A549 treated with dexamethasone at 1 μM for 4 hours (cell line): ENCODE measurements around the gene NXN. TPM values are rescaled to one million over a fixed set of nuclear protein-coding genes. Genes with fewer than 3 reads are reported as not detected.

Experiments used
- total RNA-seq: library from RNA; stranded (reverse); fragments of 200-300 nt; extraction: Qiagen RNA extraction; gene quantifications from 5 replicates; pipeline ENCODE4 v1.2.3, GENCODE V29; 2022

Gene NXN
- total RNA-seq = 20.0 to 27.7 TPM (median 26.7 TPM) in 5 replicates

DNA sequence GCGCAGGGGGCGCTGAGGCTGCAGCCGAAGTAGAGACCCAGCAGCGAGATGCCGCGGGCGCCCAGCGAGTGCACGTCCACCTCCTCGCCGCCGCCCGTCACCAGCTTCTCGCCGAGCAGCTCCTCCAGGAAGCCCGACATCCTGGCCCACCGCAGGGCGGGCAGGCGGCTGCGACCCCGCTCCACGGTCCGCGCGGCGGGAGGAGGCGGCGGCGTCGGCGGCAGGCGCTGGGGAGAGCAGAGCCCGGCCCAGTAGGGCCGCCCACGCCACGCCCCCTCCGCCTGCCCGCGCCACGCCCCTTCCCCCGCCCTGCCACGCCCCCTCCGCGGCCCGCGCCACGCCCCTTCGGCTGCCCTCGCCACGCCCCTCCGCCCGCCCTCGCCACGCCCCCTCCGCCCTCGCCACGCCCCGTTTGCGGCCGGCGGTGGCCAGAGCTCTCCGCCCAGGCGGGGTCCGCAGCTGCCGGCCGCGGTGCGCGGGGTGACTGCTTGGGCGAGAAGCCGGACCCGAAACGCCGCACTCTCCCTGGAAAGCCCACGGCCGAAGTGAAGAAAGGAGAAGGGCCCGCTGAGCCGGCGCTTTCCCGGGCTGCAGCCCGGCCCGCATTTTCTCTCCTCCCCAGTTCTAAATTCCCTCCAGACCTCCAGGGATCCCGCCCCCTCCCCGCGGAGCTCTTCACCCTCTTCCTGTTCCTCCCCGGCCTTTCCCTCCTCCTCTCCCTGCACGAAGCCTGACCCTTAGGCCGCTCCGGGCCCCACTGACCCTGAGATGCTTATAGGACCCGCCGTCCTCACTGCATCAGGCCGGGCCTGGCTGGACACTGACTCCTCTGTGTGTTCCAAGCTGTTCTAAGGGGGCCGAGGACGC, at the start of gene NXN:
NXN (minus strand) TSS at position 238 of the 867 bp plus-strand sequence.

DNA sequence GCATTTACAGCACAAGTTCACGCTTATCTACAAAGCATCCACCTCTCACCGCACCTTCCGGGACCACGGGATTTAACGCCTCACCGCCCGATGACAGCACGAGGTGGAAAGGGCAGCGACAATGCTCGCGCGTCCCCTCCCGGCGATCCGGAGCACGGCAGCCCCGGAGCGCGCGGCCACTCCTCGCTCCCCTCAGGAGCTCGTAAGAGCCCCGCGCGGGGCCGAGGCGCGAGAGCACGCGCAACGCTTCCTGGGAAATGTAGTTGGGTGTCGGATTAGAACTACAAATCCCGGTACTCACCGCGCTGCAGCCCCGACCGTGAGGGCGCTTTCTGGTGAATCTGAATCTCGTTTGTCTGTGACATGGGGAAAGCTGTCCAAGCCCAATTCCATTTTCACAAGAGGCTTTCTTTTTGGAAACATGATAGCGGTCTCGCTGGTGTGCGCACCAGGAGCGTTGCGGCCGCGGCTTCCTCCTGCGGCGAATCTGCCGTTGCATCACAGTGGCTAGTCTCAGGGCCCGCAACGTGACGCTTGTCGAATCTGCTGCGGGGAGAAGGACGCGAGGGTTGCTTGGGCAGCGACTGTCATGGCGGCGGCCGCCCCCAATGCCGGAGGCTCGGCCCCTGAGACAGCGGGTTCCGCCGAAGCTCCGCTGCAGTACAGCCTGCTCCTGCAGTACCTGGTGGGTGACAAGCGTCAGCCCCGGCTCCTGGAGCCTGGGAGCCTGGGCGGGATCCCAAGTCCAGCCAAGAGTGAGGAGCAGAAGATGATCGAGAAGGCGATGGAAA, 17.2 kb upstream of the NXN start, which contains the start of gene TIMM22:
TIMM22 (plus strand) TSS at position 576 of the 791 bp plus-strand sequence; CDS start at position 590, 14 bp downstream.

DNA sequence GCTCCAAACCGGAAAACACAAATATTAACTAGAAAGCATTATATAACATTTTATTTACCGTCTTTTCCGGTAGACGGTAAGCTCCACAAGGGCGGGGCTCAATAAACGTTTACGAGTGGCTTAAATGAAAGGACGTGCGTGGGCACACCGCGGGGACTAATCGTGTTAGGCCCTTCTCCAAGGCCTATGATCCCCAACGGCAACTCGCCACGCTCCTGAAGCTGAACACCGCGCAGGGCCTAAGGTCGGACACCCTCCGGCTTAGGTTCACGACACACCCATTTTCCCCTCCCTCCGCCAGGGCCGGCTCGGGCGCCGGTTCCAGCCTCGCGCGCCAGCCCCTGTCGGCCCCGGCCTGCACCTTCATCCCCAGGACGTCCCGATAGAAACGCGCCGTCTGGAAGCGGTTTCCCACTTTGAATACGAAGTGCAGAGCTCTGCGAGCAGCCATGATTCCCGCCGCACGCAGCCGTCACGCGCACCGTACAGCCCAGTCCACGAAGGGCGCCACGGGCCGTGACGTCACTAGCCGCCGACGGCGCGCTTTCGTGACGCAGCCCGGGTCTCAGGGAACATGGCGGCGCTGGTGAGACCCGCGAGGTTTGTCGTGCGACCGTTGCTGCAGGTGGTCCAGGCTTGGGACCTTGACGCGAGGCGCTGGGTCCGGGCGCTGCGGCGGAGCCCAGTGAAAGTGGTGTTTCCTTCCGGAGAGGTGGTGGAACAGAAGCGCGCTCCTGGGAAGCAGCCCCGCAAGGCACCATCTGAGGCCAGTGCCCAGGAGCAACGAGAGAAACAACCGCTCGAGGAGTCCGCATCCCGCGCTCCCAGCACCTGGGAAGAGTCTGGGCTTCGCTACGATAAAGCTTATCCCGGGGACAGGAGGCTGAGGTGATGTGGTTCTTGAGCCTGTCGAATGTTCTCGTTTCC, 197.5 kb downstream of the NXN start, which contains the start of the genes GLOD4 and MRM3:
GLOD4 (minus strand) TSS at position 476 of the 927 bp plus-strand sequence; CDS start at position 451, 25 bp downstream.
MRM3 (plus strand) TSS at position 549 of the 927 bp plus-strand sequence; CDS start at position 575, 26 bp downstream.

GRCh38 chr17:752002-752619, 227.5 kb downstream of the NXN start, which contains the start of gene GEMIN4:
TSS of gene GEMIN4 (minus strand) at chr17:752264. CDS start at chr17:752142, 122 bp downstream.

Other genes with a start within 250 kb of the NXN start
- 52.7 to 60.2 TPM (median 55.7 TPM) in 5 replicates for gene TLCD3A, start 247.2 kb downstream of the NXN start, total RNA-seq
- 48.9 to 62.3 TPM (median 58.8 TPM) in 5 replicates for gene GEMIN4, start 227.5 kb downstream of the NXN start, total RNA-seq
- 106 to 152 TPM (median 116 TPM) in 5 replicates for gene GLOD4, start 197.5 kb downstream of the NXN start, total RNA-seq
- 38.6 to 44.4 TPM (median 41.3 TPM) in 5 replicates for gene MRM3, start 197.4 kb downstream of the NXN start, total RNA-seq
- gene TIMM22, start 17.4 kb upstream of the NXN start, total RNA-seq = 28.3 to 31.0 TPM (median 29.1 TPM) in 5 replicates
- 113 to 149 TPM (median 145 TPM) in 5 replicates for gene ABR, start 200.2 kb upstream of the NXN start, total RNA-seq